GM23248 (cell line): Measurements from ENCODE around the gene ZNF579.

Experiments used
- EZH2 ChIP-seq: fragments of 200-600 bp; sonication (generic); IDR thresholded peaks from 2 replicates; pipeline ENCODE4 v1.6.1; 2018; ENCODE audit warnings: antibody characterized with exemption, mild to moderate bottlenecking; ENCODE audit not compliant: insufficient read depth, poor library complexity, severe bottlenecking
- EZH2phosphoT487 ChIP-seq: fragments of 200-600 bp; sonication (generic); IDR thresholded peaks from 2 replicates; pipeline ENCODE4 v1.6.1; 2018; ENCODE audit warnings: antibody characterized with exemption, moderate library complexity, mild to moderate bottlenecking, low read depth; ENCODE audit not compliant: insufficient read depth

- TF ChIP-seq EZH2: no peak
- TF ChIP-seq EZH2phosphoT487: no peak
Measured at GRCh38 chr19:55590109-55590508, 9.5 kb upstream of the ZNF579 start.
